Stimulated activated naive CD4-positive, alpha-beta T cell treated with Interleukin-2 at 50 U/mL for 16 hours (primary cell): Measurements from ENCODE around the gene OR2V2.
A peak's percentile ranks its signal among the peaks of the same experiment; 100 is the strongest.
"Not testable (repeated sequence)": the region's sequence is repeated elsewhere in the genome, so short reads cannot be mapped to it uniquely, and the experiment has no call there.

Source experiments
- DNase-seq: peaks from one replicate; lab custom pipeline; 2025; lab: John Stamatoyannopoulos, UW

Gene OR2V2

DNA sequence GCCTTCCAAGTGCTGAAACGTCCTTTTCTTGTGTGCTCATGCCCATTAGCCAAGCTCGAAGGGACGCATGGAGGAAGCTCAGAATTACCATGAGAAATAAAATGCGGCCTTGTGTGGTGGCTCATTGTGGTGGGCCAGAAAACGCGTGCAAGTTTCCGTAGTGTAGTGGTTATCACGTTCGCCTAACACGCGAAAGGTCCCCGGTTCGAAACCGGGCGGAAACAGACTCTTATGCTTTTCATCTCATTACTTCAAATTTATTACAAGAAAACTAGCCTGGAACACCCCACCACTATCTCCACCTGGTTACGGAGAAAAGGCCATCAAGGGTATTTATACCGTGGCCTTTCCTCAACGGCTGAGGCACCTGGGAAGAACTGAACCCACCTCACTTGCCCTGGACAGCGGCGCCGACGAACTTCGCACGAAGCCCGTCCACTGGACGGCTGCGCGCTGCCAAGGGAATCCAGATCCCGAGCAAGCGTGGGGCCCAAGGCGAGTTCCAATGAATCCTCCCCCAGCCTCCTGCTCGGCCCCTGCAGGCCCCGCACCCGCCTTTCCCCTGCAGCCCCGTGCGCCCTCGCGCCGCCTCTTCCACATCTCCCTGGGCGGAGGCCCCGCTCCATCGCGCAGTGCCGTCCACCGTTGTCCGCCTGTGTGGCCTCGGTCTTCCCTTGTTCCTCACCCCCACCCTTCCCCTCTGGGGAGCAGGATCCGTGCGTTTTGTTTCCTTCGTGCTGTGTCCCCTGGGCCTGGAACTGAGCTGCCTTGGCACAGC is 22.3 kb downstream of the OR2V2 start:
- peak; percentile 26 for DNase-seq

DNA sequence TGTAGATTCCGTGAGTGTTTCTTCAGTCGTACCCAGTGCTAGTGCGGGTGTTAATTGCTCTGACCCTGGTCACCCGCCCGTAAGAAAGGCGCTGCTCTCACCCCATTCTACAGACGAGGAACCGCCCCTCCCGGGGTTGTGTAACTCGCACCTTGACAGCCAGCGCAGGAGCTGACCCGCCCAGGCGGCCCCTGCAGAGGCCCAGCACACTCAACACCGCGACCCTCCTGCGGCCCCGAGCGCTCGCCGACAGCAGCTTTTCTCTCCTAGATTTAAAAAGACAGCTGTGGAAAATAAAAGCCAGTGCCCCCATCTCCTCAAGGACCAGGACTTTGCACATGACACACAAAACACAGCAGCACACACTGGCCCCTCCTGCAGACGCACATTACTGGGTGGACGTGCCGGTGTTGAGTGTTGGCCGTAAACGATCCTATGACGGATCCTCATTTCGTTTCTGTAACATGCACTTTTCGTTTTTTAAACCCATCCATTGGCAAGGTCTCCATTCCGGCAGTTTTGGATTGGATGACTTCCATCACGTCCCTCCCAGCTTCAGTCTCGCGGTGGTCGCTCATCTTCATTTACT is 22.9 kb downstream of the OR2V2 start:
- no peak for DNase-seq

DNA sequence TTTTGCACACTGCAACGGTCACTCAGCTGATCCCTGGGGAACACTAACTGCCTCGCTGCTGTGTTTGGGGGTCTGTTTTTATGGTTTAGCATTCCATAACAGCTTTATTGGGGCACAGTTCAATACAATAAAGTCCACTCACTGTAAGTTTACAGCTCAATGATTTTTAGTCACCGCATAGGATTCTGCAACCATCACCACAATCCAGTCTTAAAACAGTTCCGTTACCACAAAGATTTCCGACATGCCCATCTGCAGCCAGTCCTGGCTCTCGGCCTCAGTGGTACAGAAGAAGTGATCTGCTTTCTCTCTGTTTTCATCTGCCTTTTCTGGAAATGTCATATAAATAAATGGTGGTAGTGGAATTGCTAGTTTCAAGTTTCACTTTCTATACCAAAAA is 23.6 kb downstream of the OR2V2 start:
- no peak for DNase-seq

DNA sequence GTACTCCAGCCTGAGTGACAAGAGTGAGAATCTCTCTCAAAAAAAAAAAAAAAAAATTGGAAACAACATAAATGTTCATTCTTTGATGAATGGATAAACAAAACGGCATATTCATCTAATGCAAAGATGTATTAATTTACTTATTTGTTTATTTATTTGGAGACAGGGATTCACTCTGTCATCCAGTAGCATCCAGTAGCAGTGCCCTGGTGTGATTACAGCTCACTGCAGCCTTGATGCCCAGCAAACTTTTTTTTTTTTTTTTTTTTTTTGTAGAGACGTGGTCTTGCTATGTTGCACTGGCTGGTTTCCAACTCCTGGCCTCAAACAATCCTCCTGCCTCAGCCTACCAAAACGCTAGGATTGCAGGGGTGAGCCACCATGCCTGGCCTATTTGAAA is 24.4 kb downstream of the OR2V2 start:
- no peak for DNase-seq

DNA sequence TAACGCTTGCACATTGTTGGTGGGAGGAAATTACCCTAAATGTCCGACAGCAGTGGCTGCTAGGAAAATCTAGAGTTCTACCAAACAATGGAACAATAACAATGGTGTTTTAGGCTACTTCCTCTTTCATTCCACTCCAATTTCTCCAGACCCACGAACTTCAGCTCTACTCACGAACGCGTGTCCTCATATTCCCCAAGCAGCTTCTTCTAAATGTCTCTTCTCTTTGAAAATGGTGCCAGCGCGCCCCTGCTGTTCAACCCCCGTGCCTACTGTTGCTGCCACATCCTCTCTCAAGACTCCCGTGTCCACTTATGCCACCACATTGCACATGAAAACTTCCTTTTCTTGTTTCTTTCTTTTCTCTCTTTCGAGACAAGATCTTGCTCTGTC is 25.6 kb downstream of the OR2V2 start:
- no peak for DNase-seq

DNA sequence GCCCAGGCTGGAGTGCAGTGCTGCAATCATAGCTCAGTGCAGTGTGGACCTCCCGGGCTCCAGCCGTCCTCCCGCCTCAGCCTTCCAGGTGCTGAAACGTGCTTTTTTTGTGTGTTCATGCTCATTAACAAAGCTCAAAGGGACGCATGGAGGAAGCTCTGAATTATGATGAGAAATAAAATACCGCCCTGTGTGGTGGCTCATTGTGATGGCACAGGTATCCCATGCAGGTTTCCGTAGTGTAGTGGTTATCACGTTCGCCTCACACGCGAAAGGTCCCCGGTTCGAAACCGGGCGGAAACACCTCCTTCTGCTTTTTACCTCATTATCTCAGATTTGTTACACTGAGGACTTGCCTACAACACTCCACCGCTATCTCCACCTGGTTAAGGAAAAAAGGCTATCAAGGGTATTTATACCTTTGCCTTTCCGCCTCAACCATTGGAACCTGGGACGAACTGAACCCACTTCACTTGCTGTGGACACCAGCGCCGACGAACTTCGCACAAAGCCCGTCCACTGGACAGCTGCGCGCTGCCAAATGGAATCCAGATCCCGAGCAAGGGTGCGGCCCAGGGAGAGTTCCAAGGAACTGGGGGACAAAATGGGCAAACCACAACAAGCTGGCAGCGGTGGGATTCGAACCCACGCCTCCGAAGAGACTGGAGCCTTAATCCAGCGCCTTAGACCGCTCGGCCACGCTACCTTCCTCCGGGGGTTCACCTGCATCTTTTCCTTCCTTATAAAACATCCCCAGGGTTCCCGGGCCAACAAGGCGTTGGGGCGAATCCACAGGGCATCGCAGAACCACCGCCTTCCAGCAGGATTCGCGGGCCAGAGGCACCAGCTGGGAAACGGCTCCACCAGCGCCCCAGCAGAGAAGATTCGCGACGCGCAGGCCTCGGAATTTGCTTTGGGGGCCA is 26.3 kb downstream of the OR2V2 start:
- no peak for DNase-seq

DNA sequence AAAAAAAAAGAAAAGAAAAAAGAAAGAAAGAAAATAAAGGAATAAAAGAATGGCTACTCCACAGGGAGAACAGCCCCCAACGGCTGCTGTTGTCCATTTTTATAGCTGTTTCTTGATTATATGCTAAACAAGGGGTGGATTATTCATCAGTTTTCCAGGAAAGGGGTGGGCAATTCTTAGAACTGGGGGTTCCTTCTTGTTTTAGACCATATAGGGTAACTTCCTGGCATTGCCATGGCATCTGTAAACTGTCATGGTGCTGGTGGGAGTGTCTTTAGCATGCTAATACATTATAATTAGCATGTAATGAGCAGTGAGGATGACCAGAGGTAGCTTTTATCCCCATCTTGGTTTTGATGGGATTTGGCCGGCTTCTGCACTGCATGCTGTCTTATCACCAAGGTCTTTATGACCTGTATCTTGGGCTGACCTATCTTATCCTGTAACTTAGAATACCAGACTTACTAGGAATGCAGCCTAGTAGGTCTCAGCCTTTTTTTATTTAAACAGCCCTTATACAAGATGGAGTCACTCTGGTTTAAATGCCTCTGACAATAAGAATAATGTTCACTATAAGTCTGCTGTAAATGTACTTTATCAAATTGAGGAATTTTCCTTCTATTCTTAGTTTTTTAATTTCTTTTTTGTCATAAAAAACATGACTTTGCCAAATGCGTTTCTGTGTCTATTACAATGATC is 29.0 kb downstream of the OR2V2 start:
- DNase-seq: no peak

DNA sequence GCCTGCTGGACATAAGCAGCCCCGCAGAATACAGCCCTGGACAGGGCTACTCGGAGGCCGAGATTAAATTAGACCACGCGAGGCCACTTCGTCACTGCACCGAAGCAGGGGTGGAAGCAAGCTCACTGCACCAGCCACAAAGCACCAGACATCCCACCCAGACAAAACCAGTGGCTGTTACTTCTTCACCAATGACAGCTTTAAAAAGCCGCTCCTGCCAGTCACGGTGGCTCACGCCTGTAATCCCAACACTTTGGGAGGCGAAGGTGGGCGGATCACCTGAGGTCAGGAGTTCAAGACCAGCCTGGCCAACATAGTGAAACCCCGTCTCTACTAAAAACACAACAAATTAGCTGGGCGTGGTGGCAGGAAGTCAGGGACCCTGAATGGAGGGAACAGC is 30.2 kb downstream of the OR2V2 start:
- DNase-seq: not testable (repeated sequence)

DNA sequence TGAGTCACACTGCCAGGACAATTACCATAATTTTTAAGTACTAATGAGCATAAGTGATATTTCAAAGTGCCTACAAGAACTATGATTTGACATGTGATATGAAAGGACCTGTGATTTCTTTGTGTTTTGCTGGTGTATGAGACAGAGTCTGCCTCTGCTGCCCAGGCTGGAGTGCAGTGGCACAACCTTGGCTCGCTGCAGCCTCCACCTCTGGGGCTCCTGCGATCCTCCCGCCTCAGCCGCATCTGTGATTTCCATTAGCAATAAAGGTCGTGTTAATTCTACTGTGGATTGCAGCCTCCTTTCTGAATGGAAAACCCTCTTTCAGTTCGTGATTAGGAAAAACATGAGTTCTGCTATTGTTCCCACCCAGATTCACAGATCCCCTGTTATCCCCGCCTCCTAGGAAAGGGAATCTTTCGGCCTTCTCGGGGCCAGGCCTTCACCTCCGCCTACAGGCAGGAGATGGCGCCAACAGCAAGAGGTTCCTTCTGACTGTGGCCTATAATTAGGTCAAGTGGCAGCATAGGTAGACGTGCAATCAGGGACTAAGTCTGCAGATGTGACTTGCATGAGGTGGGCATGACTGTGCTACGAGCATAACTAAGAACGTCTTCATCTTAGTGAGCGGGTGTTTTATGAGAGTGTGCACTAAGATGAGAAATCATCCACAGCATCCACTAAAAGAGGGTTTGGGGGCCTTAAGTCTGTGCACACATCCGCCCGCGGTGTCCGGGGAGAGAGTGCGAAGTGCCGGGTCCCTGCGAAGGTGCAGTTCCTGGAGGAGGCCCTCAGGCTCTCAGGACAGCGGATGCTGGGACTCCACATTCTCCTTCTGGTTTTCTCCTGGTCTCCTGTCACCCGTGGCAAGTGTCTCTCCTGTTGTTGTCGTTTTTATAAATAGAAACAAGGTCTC is 34.5 kb downstream of the OR2V2 start:
- no peak for DNase-seq

DNA sequence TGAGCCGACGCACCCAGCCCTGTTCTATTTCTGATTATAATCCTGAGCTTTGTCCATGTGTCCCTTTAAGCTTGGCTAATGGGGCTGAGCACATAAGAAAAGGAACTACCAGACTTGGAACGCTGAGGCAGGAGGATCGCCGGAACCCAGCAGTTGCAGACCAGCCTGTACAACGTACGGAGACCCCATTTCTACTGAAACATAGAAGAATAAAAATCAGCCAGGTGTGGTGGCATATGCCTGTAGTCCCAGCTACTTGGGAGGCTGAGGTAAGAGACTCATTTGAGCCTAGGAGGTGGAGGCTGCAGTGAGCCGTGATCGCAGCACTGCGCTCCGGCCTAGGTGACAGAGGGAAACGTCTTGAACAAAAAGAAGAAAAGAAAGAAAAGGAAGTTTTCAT is 35.3 kb downstream of the OR2V2 start:
- no peak for DNase-seq

DNA sequence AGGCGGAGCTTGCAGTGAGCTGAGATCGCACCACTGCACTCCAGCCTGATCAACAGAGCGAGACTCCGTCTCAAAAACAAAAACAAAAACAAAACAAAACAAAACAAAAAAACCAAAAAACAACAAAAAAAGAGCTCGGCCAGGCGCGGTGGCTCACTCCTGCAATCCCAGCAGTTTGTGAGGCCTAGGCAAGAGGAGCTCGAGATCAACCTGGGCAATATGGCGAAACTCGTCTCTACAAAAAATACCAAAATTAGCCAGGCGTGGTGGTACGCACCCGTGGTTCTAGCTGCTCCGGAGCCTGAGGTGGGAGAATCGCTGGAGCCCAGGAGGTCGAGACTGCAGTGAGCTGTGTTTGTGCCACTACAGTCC is 37.4 kb downstream of the OR2V2 start:
- no peak for DNase-seq

DNA sequence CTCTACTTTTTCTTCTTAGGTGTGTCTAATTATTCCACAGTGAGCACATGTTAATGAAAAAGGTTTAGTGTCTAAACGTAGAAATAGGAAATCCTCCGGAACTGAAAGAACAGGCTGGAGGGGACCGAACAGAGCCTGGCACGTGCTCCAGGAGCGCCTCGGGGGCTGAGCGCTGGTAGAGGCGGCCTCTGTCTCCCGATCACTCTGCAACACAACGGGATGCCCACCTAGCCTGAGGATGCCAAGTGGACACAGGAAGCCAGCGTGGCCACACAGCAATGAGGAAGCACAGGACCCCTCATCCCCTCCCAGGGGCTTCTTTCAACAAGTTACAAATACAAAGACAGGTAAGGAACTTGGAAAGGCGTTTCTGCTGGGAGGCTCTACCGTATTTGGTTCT is 38.2 kb downstream of the OR2V2 start:
- DNase-seq: no peak

DNA sequence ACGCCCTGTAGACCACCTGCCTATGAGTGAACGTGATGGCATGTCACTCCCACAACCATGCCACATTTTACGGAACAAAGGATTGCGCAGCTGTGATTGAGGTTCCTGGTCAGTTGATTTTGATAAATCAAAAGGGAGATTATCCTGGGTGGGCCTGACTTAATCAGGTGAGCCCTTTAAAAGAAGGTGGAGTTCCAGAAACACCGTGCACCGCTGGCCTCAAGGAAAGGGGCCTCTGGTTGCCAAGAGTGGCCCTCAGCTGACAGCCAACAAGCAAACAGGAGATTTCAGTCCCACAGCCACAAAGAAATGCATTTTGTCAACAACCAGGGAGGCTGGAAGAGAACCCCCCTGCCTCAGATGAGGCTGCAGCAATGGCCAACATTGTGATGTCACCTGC is 38.6 kb downstream of the OR2V2 start:
- no peak for DNase-seq

DNA sequence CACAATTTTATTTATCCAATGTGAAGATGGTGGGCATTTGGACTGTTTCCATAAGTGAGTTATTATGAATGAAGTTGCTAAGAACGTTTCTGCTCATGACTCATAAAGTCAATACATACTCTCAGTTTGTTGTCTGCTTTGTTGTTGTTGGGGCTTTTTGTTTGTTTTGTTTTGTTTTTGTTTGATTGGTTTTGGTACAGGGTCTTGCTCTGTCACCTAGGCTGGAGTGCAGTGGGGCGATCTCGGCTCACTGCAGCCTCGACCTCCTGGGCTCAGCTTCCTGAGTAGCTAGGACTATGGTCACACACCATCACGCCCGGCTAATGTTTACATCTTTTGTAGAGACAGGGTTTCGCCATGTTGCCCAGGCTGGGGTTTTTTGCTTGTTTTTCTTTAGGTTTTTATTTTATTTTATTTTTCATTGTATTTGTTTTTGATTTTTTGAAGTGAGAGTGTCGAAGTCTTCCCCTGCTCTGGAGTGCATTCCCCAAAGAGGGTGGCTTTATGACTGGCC is 39.7 kb downstream of the OR2V2 start:
- DNase-seq: no peak

DNA sequence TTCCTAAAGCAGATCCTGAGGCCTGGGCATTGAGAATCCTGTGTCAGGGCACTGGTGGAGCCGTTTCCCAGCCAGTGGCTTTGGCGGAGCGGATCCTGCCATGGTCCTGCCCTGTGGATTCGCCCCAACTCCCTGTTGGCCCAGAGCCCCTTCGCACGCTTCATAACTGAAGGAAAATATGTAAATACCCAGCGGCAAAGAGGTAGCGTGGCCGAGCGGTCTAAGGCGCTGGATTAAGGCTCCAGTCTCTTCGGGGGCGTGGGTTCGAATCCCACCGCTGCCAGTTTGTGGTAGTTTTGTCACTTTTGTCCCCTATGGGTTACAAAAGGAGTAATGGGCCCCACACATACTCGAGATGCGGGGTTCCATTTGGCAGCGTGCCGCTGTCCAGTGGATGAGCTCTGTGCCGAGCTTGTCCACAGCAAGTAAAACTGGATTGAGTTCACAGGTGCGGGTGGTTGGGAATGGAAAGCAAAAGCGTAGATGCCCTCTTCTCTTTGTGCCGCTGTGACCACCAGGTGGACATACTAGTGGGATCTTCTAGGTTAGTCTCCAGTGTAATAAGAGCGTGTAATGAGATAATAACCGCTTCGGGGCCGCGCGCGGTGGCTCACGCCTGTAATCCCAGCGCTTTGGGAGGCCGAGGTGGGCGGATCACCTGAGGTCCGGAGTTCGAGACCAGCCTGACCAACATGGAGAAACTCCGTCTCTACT is 40.3 kb downstream of the OR2V2 start:
- no peak for DNase-seq

DNA sequence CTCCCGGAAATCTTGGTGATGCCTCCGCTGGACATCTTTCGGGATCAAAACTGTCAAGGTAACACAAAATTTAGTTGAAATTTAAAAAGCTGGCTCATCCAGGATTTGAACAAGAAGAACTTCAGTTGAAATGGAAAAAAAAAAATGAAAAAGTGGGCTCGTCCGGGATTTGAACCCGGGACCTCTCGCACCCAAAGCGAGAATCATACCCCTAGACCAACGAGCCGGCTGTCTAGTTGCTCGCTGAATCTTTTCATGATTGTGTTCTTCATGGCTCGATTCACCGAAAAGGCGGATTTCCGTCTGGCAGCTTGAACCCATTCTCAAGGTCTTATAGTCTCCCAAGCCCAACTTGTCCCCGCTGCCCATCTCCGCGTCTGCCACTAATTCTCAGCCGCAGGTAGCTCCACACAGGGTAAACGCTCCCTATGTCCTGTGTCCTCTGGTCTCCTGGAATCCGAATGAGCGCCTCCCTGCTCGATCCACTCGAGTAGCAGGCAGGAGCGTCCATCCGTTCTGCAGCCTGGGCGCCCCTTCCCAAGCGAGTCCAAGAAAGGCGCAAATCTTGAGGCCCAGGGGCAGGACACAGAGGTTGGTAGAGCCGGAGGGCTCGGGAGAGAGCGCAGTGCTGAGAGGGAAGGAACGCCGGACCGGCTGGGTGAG is 41.4 kb downstream of the OR2V2 start:
- no peak for DNase-seq

DNA sequence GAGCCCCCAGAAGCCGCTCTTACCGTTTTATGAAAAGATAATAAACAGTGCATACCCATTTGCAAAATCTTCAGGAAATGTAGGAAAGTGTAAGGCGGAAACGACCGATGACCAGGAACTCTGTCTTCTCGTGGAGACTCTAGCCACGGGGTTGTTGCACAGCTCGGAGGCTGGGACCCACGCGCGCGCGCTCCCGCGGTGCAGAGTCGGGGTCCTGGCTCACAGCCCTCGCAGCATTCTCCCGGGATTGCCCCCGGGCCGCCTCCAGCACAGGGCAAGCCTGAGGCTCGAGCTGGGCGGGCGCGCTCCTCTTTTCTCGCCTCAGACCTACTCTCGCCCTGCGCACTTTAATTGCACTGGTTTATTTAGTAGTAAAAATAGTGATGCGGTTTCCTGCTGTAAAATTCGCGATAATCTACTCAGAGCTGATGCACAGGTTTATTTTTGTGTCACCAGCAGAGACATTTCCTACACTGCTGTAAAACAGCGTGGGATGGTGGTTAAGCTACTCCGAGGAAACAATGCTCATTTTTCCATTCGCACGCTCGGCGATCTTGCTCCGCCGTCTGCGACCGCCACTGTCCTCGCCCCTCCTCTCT is 42.1 kb downstream of the OR2V2 start:
- DNase-seq: no peak

DNA sequence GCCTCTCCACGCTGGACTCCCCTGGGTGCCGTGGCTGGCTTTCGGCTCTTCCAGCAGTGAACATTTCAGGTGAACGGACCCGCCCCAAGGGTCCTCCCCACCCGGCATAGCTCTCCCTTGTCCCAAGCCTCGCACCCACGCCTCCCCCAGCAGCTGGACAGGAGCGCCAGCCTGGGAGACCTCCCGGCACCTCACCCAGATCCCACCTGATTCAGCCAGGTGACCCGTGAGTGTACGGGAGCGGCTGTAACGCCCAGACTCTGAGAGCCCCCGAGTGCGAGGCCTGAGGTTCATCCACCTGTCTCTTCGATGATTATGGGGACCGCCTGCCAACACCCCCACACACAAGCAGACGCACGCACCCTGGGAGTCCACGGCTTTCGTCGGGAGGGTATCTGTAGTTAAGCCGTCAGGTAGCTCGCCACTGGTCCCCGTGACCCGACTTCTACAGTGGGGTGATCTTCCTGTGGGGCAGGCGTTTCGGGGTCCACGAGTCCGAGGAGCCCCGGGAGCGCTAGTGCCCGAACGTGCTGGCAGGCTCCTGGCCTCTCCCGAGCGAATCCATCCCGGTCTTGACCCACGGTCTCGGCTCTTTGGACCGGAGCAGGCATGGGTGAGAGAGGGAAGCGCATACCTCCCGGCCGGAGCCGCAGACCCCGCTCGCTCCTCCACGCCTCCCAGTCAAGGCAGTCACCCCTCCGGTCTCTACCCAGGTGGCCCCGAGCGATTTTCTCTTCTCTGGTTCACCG is 42.8 kb downstream of the OR2V2 start:
- no peak for DNase-seq
